GM19463 (cell line): ENCODE data around the gene AP3D1.

Source experiments
- ATAC-seq: cut with Tn5 transposase; IDR thresholded peaks from one replicate; pipeline ENCODE4 v1.9.1; 2021; ENCODE audit warnings: mild to moderate bottlenecking, moderate library complexity; ENCODE audit not compliant: unreplicated experiment

The AP3D1 gene

DNA sequence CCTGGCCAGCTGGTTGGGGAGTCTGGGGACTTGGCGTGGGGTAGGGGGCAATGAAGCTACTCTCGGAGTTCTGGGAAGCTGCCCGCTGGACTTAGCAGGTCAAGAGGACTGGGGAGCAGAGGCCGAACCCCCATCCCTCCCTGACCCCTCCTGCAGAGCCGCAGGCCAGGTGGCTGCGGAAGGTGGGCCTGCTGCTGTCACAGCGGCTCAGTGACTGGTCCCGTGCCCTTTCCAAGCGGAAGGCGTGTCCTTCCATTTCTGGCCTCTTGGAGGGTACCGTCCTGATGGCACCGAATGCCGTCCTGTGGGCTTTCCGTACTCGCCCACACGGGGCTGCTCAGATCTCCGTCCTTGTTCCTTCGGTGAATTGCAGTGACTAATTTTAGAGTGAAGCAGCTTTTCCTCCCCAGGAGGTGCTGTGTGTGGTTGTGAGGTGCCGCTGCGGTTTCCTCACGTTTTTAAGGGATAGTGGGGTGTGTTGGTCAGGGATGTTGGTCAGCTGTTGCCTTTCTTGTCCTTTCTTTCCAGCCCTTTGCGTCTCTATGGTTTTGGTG lies 33.1 kb upstream of the AP3D1 start:
- no peak for ATAC-seq

DNA sequence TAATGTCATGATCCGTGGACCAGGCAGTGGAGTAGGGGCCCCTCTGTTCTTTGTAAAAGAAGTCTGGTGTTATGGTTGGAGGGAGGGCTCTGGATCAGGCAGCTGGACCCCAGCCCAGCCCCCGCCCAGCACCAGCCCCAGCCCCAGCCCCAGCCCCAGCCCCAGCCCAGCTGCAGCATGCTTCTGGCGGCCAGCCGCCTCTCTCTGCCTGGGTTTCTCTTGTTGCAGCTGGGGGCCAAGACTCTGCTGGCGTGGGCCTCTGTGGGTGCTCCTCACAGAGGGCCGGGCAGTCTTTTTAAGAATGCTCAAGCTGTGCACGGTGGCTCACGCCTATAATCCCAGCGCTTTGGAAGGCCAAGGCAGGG lies 30.2 kb upstream of the AP3D1 start:
- ATAC-seq: no peak

DNA sequence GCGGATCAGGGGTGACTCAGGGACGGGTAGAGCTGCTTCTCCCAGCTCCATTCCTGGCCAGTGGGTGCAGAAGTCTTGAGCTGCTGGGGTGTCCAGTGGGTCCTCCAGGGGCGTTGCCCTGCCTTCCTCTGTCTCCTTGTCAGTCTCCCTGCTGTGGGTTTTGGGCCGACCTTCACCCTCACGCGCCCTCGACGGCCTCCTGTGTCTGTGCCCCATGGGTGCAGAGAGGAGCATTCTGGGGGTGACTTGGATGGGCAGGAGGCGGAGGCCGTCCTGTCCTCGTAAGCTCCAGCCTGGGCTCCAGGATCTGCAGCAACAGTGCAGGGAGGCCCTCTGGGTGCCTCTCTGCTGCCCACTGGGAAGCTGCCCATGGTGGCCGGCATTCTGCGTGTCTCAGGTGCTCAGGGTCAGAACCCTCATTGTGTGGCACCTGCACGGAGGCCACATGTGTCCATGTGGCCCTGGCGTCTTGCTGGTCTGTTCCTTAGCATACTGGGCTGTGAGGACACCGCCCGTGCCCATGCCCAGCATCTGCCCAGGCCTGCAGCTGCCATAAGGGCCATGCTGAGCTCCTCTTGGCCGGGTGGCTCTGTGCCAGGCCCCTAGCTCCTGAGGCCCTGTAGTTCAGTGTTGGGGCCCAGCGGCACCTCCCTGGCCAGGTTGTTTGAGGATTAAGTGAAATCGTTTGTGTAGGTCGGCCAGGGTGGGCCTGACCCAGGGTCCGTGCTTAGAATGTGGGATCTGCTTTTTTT lies 29.7 kb upstream of the AP3D1 start:
- no peak for ATAC-seq

DNA sequence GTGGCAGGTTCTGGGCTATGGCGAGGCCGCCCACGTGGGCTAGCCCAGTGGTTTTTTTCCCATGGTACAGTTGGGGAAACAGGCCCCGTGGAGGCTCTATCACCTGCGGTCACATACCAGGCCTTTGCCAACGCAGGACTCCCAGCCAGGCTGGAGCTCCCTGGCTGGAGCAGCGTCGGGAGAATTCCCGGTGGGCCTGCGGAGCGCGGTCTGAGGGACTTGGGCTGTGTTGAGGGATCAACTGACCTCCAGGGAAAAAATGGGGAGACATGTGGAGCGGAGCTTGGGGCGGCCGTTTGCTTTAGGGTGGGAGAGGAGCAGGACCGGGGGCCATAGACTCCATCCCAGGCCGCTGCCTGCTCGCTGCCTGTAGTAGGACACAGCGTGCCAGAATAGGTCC lies 28.7 kb upstream of the AP3D1 start:
- no peak for ATAC-seq

DNA sequence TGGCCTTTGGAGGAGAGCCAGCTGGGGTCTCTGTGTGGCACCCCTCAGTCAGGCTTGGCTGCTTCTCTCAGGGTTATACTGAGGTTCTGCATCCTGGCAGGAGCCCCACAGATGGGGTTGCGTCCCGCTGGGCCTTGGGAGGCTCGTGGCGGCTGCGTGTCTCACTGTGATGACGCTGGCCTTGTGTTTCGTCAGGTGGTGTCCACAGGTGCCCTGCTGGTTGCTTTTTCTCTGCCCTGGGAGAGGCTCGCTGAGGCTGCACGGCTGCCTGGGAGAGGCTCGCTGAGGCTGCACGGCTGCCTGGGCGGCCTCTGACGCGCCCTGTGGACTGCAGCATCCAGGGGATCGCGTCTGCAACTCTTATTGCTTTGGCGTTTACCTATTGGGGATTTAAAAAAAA lies 27.7 kb upstream of the AP3D1 start:
- no peak for ATAC-seq

DNA sequence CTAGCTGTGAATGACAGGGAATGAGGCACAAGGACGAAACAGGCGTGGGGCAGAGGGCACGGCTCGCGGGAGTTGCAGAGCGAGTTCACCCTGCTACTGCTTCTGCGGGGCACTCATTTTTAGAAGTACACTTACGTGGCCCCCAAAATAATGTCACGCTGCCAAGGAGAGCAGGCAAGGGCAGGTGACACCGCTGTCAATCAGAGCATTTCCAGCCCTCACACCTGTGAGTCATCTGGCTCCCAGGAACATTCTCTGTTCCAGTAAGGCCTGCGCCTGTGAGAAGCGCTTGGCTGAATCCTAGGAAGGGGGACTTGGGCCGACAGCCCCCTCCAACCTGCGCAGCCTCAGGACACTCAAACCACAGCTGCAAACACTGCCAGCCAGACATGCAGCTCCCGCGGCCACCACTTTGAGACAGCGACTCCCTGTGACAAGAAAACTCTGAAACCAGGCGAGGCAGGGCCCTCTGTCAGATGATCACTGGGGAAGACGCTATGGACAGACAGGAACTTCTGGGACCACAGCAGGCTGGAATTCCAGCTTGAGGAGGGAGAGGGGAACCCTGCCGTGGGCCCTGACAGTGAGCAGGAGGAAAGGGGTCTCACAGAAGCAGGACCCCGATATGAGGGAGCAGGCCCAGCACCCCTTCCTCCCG lies 25.1 kb upstream of the AP3D1 start:
- no peak for ATAC-seq

DNA sequence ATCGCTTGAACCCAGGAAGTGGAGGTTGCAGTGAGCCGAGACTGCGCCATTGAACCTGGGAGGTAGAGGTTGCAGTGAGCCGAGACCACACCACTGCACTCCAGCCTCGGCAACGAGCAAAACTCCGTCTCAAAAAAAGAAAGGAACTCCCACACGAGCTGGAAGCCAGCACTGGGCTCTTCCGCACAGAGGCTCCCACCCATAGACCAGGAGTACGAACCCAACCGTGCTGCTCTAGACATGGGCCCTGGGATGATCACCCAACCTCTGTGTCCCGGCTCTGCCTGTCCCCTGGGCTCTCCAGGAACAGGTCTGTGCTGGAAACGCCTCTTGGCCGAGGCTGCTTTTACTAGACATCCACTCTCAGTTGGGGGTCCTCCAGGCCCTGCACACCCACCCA lies 24.4 kb upstream of the AP3D1 start:
- ATAC-seq: no peak

DNA sequence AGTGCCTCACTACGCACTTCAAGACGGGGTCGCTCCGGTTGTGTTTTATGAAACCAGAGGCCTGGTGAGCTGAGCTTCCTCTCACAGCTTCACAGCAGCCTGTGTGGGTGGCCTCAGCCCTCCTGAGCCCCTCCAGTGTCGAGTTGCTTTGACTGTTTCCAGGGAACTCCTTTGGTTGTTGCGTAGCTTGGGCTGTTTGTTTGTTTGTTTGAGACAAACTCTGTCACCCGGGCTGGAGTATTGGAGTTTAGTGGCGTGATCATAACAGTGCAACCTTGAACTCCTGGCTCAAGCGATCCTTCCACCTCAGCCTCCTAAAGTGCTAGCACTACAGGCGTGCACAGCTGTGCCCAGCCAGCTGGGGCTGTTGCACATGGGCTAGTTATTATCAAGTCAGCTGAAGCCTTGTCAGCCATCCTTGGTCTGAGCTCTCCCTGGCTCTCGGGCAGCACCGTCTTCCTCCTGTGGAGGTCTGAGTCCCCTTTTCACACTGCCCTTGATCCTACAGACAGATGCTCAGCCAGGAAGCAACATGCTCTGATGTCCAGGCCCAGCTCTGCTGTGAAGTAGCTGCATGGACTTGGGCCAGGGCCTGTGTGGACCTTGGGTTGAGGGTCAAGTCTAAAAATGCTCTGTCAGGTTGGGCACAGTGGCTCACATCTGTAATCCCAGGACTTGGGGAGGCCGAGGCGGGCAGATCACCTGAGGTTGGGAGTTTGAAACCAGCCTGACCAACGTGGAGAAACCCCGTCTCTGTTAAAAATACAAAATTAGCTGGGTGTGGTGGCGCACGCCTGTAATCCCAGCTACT lies 22.6 kb upstream of the AP3D1 start:
- no peak for ATAC-seq

DNA sequence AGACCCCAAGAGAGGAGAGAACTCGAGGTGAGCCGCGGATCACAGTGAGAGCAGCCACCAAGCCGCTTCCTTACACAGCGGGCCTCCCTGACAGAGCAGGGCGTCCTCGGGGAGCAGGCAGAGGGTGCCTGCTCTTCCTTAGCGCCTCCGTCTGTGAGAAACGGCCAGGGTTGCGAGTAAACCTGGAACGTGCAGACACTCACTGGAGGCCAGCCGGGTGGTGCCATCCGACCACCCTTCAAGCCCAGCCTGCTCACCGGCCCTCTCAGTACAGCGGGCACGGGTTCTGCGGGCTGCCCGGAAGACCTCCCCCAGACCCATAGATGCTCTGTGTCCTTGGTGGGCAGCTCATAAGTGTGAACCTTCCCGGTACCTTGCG lies 22.0 kb upstream of the AP3D1 start:
- ATAC-seq: no peak

DNA sequence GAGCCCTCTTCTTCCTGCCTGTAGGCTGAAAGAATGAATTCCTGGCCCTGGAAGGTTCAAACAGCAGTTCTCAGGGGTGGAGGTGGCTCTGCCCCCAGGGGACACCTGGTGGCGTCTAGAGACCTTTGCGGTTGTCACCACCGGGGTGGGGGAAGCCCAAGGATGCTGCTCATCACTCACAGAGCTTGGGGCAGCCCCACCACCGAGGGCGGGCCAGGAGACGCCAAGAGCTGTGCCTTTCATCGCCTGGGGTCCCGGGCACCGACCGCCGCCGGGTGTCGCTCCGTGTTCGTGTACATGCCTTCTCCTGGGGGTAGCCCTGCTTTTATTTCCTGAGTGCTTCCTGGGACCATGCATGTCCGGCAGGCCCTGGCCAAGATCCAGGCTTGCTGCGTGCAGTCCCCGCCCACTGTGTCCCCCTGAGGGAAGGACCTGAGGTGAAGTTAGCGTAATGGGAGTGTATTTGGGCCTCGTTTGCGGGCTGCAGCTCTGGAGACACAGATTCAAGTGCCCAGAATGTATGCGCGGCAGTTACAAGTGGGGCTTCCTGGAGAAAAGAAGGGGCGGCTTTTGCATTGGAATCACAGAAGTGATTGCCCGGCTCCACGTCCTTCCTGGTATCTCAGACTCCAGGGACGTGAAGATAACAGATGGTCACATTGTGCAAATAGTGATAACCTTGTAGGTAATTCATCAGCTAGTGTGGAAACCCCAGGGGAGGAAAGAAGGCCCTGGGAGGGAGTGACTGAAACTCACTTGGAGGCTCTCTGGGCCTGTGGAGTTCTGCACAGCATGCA lies 20.2 kb upstream of the AP3D1 start:
- ATAC-seq: peak; percentile 38

DNA sequence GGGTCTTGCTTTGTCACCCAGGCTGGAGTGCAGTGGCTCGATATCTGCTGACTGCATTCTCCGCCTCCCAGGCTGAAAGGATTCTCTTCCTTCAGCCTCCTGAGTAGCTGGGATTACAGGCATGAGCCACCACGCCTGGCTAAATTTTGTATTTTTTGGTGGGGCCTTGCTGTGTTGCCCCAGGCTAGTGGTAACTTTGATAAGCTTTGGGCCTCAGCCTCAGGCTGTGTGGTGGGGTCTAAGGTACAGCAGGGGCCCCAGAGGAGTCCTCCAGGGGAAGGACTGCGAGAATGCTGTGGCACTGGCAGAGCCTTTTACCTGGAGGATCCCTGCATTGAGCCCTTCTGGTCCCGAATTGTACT lies 19.6 kb upstream of the AP3D1 start:
- no peak for ATAC-seq

DNA sequence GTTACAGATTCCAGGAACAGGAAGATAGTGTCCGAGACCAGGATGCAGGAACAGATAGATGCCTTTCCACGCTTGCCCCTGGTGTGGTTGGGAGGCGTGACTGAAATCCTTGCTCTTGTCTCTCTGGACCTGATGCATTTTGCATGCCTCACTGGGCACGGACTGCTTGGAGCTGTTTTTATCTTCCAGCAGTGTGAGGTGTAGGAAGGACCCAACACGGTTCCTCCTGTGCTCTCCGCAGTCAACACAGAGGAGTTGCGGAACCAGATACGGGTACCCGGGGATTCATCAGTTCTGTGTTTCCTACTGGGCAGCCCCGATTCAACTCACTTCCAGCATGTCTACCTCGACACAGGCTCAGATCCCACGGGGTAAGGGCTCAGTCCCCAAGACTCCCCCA lies 18.9 kb upstream of the AP3D1 start:
- ATAC-seq: no peak

DNA sequence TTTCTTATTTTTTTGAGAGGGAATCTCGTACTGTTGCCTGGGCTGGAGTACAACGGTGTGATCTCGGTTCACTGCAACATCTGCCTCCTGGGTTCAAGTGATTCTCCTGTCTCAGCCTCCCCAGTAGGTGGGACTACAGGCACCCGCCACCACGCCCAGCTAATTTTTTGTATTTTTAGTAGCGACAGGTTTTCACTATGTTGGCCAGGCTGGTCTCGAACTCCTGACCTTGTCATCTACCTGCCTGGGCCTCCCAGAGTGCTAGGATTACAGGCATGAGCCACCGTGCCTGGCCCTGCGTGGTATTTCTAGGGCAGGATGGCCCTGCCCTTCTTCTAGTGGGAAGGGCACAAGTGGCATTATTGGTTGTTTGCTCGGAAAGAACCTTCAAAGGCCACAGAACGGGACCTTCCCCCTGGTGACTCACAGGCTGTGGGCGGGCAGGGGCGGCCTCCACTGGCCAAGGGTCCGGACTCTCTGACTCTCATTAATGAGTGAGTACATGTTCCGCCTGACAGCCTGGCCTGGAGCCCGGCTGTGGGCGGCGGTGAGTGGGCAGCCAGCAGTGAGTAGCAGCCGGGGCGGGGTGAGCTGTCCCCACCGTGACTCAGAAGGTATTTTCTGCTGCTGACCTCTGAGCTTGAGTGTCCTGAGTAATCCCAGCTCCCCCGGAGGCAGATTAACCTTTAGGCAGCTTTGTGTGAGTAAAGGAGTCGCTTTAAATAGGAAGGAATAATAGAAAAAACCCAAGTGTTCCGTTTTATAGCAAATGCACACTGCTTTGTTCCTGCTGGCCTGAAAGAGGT lies 17.5 kb upstream of the AP3D1 start:
- ATAC-seq: peak; percentile 51

DNA sequence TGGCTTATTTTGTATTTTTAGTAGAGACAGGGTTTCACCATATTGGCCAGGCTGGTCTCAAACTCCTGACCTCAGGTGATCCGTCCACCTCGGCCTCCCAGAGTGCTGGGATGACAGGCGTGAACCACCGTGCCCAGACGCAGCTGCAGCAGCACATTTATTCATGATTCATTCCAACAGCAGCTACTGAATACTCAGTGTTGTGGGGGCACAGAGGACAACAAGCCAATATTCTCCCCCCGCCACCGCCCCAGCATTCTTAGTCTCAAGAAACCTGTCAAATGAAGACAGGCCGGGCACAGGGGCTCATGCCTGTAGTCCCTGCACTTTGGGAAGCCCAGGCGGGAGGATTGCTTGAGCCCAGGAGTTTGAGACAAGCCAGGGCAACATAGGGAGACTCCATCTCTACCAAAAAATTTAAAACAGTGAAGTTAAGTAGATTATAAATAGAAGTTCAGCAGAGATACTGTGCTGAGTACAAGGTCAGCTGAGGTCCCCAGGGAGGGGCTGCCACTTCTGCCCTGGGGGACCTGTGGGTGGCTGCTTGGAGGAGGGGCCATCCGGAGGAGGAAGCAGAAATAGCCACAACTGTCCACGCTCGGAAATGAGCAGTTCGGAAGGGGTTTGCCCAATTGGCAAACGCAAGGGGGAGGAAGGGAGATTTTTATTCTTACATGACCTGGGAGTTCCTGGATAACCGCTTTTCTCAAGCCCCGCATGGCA lies 16.7 kb upstream of the AP3D1 start:
- peak; percentile 20 for ATAC-seq

DNA sequence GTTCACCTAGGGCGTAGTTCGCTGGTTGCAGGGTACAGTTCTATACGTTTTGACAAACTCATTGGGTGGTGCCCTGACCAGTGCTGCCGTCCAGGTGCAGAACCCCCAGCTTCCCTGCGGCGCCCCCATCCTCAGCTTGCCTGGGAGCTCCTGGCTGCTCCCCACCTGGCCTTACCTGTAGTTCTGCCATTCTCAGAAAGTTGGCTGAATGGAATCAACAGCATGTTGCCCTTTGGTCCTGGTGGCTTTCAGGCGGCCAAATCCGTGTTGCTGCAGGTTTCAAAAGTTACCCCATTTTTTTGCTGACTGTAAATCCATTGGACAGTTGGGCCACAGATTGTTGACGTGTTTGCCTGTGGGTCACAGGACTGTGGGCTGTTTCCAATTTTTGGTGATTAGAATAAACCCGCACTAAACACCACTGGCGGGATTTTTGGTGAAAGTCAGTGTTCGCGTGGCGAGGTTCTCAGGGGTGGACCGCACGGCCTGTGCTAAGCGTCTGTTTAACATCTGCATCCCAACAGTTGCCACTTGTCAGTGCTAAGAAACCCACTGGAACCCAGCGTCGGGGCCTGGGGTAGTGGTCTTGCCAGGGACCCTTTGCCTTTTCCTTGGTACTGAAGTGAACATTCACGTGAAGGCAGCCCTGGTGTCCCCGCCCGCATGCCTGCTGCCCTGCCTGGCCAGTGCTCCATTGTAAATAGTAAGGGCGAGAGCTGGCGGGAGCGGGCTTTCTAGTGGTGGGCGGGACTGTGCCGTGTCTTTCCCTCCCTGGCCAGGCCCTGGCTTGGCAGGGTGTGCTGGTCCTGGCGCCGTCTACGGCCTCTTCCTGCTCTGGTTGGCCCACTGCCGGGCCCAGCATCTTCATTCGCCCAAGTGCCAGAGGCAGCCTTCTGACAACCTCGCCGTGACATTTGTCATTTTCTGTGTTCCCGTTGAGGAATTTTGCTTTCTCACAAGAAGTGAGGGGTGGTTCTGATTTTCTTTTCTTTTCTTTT lies 15.7 kb upstream of the AP3D1 start:
- no peak for ATAC-seq

DNA sequence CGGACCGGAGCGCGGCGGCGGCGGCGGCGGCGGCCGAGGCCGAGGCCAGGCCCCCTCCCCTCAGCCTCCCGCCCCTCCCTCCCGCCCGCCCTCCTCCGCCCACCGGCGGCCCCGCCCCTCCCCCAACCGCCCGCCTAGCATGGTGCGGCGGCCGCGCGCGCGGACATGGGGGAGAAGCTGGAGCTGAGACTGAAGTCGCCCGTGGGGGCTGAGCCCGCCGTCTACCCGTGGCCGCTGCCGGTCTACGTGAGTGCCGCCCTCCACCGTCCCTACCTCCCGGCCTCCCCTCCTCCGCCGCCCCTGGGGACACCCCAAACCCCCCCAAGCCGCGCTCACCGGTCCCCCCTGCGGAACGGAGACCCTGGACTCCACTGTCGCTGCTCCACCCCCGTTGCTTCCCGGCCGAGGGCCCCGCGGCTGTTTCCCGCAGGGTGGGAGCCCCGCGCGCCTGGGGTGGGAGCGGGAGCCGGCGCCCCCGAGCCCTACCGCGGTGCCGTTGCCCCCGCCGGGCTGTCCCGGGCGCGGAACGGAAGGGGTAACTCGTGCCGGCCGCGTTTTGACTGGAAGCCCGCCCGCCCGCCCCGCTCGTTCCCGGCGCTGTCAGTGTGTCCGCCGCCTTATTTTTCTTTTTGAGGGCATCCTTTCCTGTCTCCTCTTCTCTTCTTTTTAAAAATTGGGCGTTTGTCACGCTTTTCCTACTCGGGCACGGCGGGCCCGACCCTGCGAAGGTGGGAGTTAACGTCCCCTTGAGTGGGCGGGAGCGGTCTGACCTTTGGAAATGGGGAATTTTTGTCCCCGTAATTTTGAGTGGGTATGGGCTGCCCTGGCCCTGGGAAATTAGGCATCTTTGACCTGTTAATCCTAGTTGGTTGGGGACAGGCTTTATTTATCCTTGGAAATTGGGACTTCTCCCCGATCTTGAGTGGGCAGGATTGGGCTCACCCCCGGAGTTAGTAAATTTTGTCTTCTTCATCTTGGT lies 12.9 kb upstream of the AP3D1 start:
- ATAC-seq: no peak

DNA sequence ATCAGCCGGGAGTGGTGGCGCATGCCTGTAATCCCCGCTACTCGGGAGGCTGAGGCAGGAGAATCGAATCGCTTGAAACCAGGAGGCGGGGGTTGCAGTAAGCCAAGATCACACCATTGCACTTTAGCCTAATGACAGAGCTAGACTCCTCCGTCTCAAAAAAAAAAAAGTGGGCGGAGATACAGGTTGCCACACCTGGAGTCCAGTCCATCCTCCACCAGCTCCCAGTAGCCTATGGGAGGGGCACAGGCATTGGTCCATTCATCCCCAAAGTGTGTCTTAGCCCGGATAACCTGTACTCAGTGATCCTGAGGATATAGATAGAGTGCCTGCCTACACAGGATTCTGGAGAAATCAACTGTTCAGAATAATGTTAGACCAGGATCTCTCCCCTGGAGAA lies 9.0 kb upstream of the AP3D1 start:
- no peak for ATAC-seq
